Measurements from ENCODE around the gene HIVEP2. TPM values are rescaled to one million over a fixed set of nuclear protein-coding genes. Genes with fewer than 3 reads are reported as not detected.

Gene HIVEP2
- total RNA-seq, 2 donors from 2014 or later, result 28.4 to 30.8 TPM

DNA sequence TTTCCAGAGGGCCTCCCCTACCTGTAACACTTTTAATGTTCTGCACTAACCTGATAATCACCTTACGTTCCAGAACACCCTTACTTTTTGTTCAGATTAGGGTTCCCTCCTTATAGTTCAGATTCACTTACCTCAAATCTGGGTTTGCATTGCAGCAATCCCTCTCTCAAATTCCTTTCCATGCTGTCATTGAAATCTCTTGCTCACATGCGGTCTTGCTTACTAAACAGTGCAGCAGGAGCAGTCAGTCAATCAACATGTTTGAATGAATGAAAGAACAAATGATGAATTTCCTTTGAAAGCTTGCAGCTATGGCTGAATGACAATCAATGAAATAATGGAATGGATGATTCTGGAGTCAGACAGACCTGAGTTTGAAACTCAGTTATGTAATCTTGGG lies 200.1 kb downstream of the HIVEP2 start:
- intact Hi-C loops (cut with DNase I), result no loop called here
- DNase-seq (ENCODE audit: low spot score), result no peak

DNA sequence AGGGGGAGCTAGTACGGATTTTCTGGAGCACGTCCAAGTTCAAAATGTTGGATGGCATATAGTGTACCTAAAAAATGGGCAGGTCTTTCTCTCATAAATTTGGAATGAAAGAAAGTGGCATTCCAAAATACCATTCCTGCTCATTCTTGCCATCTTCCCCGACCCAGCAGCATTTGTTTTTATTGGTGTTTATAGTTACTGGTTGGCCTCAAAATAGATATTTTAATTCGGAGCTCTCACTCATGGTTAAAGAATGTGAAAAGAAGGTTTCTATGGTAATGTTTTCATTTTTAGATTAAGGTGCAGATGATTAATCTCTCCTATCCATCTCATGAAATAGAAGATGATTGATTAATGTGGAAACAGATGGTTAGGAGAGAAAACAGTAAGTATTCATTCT lies 204.5 kb downstream of the HIVEP2 start:
- intact Hi-C loops (cut with DNase I), result no loop called here
- no peak for DNase-seq (ENCODE audit: low spot score)

DNA sequence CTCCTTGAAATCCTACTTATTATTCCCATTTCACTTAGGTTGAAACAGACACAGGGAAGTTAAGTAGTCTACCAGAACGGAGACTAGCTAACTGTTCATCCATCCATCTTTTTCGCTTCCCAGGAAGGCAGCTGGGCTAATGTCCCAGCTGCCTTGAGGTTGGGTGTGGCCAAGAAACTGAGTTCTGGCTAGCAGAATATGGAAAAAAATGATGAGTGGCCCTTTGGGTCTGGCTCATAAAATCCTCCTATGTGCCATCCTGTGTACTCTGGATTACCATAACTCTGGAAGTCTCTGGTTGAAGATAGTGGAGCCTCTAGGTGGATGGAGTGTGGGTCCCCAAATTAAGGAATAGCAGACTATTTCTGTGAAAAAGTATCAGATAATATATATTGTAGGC lies 206.2 kb downstream of the HIVEP2 start:
- intact Hi-C loops (cut with DNase I), result no loop called here

DNA sequence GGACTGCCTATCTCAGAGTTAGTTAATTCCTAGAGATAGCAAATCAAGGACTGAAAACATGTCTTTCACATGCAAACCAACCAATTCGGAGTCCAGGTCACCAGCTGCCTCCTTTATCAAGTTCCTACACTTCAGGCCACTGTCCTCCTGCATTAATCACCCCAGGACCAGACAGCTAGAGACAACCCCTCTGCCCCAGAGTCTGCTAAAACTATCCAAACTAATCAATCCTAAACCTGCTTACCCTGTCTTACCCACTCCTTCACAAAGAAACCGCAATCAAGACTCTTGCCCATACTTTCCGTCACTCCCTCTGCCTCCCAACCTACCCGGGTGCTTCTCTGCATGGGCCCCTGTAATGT lies 207.0 kb downstream of the HIVEP2 start:
- intact Hi-C loops (cut with DNase I), result no loop called here
- DNase-seq (ENCODE audit: low spot score), result no peak

More for the DNA sequence above, 206.2 kb downstream of the HIVEP2 start:
- no peak for DNase-seq (ENCODE audit: low spot score)

DNA sequence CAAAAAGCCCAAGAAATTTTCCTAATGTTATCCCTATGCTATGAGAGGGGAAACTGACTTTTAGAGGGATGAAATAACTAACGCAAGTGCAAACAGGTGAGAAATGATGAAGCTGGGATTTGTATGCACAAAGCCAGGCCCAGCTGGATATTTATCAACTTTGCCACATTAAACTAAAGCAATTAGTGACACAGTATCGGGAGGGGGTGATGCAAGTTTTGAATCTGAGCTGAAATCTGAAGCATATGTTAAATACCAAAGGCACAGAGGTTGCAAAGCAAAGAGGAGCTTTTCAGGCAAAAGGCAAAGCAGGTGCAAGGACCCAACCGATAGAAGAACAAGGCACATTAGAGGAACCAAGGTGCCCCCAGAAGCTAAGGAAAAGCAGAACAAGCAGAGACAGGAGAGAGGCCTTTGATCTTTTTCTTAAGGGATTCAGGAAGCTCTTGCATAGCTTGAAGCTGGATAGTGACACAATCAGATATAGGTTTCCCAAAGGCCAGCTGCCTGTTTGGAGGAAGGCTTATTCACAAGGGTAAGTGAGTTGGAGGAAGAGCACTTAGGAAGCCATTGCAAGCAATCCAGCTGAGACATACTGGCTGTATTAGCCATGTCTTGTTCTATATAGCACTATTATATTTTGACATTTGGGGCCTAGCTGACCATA lies 207.5 kb downstream of the HIVEP2 start:
- intact Hi-C loops (cut with DNase I), result no loop called here
- no peak for DNase-seq (ENCODE audit: low spot score)

DNA sequence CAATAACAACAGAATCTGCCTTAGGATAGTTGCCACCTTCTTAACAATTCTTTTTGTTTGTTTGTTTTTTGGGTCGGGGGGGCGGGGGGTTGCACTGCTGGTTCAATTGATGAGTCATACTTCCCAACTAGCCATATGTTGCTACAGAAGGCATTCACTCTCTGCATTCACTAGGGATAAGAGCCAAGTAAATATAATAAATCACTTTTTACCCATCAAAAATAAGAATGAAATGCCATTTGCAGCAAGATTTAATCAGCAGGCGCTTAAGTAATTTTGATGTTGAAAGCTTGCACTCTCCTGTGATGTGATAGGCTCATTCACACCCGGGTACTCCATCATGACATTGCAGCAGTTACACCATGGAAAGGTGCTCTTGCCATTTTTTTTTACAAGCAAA lies 209.8 kb downstream of the HIVEP2 start:
- DNase-seq (ENCODE audit: low spot score), result no peak
- intact Hi-C loops (cut with DNase I), result no loop called here

DNA sequence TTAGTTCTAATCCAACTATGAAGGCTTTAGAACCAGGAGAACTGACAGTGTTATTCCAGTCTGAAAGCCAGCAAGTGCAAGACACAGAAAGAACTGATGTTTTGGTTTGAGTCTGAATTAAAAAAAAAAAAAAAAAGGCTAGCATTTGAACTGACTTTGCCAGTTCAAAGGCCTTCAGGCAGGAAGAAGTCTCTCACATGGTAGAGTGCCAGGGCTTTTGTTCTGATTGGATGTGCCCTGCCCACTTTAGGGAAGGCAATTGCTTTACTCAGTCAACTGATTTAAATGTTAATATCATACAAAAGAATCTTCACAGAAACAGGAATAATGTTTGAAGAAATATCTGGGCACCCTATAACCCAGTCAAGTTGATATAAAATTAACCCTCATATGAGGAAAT lies 212.2 kb downstream of the HIVEP2 start:
- intact Hi-C loops (cut with DNase I), result no loop called here
- DNase-seq (ENCODE audit: low spot score), result no peak

DNA sequence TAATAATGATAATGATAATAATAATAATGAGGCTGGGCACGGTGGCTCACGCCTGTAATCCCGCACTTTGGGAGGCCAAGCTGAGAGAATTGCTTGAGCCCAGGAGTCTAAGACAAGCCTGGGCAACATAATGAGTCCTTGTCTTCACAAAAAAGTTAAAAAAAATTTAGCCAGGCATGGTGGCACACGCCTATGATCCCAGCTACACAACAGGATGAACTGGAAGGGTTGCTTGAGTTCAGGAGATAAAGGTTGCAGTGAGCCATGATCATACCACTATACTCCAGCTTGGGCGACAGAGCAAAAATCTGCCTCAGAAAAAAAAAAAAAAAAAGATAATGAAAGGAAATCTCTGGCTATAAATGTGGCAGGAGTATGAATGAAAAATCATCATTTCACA lies 213.4 kb downstream of the HIVEP2 start:
- intact Hi-C loops (cut with DNase I), result no loop called here

DNA sequence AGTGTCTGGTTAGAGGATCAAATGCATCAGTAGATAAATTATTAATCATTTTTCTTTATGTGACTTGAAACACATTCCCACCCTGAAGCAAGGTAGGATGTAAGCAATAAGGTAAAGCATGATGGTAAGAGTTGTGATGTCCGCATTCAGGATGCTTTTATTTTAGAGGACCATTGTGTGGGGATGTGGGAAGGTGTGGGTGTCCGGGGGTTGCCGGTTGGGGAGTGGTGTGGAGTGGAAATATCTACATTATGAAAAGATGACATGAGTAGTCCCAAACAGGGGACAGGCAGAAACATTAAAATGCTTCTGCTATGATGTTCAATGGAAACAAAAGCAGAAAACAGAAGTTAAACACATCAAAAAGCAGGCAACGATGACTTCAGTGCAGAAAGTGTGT lies 215.4 kb downstream of the HIVEP2 start:
- no peak for DNase-seq (ENCODE audit: low spot score)

More for the DNA sequence above, 213.4 kb downstream of the HIVEP2 start:
- no peak for DNase-seq (ENCODE audit: low spot score)

DNA sequence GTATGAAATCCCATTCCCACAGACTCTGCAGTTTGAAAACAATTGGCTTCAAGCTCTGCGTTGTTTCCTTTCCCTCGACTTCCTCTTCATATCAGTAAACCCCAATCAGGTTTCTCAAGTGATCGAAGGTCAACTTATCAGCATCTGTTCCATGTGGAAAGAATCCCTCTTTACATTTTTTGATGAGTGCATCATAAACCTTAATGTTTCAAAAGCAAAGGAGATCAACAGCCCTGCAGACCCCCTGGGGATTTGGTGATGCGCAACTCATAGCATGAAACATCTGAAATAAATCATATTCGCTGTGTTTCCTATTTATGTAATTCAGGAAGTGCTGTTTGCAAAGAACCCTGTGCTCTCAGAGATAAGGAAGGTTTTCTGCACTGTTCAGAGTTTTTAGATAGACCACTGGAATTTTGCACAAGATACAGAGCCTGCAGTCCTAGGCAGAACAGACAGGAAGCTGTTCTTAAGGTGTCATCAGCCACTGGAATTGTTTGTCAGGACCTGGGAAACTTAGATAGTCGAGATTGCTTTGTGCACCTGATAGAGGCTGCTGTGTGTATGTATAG lies 216.0 kb downstream of the HIVEP2 start:
- no peak for DNase-seq (ENCODE audit: low spot score)
- intact Hi-C loops (cut with DNase I), result no loop called here

More for the DNA sequence above, 215.4 kb downstream of the HIVEP2 start:
- intact Hi-C loops (cut with DNase I), result no loop called here

DNA sequence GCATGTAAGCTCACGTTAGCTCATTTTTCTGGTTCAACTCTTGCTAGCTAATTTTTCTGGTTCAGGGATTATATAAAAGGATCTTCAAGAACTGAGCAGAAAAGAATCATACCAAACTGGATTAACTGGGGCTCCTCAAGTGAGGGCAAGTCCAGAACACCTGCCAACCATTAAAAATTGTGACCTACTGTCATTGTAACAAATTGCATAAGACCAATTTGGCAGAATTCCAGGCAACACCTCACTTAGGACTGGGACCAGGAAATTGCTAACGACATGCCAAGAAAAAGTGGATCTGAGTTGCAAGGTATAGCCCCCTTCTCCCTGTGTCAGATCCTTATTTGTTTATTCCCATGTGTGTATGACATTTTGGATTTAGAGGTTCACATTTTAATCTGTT lies 216.6 kb downstream of the HIVEP2 start:
- intact Hi-C loops (cut with DNase I), result no loop called here
- no peak for DNase-seq (ENCODE audit: low spot score)

DNA sequence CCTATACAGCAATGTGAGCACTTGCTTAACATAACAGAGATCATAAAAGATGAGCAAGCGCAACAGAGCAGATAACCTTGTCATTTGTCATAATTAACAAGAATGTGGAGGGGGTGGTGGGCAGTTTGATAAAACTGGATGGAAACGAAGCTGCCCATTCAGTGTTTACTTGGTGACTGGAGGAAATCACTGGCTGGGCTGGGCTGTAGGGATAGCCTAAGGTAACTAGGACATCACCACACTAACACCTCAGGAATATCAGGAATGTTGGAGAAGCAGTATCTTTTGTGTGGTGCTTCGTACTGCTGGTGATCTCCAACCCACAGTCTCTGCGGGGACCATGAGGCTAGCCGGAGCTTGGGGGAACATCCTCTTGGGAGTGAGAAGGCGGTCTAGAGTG lies 218.4 kb downstream of the HIVEP2 start:
- intact Hi-C loops (cut with DNase I), result no loop called here
- DNase-seq (ENCODE audit: low spot score), result no peak

DNA sequence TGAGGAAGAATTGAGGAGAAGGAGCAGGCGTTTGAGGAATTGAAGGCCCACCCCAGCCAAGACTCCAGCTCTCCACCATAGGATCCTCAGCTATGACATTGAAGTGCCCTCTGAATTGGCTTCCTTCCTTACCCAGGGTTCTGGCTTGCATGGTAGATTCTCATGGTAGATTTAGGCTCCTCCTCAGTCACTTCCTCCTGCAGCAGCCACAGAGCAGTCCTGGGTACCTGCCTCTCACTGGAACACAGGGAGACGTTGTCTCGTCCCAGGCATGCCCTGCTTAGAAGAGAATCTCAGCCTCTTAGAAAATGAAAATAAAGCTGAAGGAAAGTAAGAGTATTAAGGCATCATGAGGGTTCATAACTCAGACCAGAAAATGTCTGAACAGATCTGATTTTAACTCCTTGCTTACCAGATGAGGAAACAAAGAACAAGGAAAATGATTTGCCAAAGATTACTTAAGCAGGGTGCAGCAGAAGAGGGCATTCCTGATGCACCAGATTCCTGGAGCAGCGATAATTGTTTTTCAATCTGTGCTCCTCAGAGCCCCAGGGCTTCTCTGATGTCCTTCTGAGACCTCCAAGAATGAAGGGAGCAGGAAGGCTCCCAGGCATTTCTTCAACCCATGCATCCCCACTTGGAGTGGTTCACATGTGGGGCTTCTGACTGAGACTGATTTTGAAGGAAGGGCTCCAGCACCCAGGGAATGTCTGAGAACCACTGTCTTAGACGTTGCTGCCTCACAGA lies 219.8 kb downstream of the HIVEP2 start:
- DNase-seq (ENCODE audit: low spot score), result no peak
- intact Hi-C loops (cut with DNase I), result no loop called here

DNA sequence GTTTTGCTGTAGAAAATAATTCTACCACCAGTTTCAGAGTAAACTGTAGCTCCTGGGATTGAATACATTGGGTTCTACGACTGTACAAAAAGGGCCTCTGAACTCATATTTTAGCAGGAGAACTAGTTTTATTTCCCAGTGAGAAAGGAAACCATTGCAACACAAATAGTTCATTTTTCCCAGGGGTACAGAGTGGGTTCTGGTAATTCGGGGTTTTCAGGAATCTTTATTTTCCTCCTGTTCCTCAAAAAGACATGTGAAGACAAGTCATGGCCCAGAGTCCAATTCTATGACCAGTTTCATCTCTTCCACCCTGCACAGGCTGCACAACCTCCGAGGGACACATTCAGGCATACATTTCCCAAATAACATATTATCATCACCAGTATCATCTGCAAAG lies 222.1 kb downstream of the HIVEP2 start:
- intact Hi-C loops (cut with DNase I), result no loop called here

DNA sequence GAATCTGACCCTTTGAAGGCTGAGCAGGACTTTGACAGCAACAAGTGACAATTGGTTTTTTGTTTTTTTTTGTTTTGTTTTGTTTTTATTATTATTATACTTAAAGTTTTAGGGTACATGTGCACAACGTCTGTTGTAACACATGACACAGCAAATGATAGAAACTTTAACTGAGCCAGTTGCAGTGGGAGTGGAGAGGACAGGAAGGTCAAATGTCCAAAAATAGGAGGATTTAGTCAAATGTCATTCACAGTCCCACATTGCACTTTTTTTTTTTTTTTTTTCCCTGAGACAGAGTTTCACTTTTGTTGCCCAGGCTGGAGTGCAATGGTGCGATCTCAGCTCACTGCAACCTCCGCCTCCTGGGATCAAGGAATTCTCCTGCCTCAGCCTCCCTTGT lies 223.0 kb downstream of the HIVEP2 start:
- intact Hi-C loops (cut with DNase I), result no loop called here
- no peak for DNase-seq (ENCODE audit: low spot score)

More for the DNA sequence above, 222.1 kb downstream of the HIVEP2 start:
- DNase-seq (ENCODE audit: low spot score), result no peak

DNA sequence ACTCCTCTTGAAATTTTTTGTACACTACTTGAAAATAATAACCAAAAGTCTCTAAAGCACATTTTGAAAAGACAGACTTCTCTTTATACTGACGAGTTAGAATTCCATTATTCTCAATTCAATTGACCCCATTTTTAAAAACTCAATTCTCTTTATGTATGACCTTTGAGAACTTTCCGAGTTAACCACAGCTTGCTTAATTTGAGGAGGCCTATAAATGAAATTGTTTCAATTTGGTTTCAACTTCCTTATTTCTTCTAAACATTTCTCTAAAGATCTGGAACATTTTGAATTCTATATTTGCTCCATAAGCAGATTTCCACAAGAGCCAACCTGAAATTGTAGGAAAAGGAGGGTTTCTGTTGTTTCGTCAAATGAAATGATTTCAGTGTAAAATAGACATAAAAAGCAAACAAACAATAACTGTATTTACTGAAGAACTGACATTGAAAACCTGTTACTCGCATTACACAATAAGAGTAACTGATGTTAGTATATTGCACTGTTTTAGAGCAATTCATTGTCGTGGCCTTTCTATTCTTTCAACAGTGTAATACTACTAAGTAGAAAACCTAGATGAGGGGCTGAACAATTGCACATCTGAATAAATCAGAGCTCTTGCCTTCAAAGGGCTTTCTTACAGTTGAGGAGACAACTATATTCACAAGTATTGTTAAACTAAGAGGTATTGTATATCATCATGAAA lies 223.6 kb downstream of the HIVEP2 start:
- intact Hi-C loops (cut with DNase I), result no loop called here
- DNase-seq (ENCODE audit: low spot score), result no peak

DNA sequence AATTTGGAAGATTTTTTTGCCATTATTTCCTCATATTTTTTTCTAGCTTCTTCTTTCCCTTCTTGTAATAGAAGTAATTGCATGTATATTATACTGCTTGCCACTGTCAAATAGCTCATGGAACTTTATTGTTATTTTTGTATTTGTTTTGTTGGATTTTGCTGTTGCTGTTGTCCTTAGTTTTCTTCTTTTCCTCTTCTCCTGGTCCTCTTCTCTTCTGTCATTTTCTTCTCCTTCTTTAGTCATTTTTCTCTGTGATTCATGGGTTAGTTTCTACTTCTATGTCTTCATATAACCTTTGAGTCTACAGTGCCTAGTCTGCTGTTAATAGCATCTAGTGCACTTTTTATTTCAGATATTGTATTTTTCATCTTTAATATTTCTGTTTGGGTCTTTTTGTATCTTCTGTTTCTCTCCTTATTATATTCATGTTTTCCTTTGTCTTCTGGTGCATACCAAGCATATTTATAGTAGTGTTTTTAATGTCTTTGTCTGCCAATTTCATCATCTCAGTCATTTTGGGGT lies 226.2 kb downstream of the HIVEP2 start:
- DNase-seq (ENCODE audit: low spot score), result no peak
- intact Hi-C loops (cut with DNase I), result no loop called here

DNA sequence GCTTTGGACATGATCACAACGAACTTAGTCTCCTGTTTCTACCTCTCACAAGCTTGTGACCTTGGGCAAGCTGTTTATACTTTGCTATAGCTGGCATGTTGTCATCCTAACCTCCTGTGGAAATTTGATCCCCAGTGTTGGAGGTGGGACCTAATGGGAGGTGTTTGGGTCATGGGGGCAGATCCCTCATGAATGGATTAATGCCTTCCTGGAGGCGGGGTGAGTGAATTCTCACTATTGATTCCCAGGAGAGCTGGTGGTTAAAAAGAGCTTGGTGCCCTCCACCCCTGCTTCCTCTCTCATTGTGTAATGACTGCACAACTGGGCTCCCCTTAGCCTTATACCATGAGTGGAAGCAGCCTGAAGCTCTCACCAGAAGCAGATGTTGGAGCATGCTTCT lies 228.9 kb downstream of the HIVEP2 start:
- intact Hi-C loops (cut with DNase I), result no loop called here
- DNase-seq (ENCODE audit: low spot score), result no peak

DNA sequence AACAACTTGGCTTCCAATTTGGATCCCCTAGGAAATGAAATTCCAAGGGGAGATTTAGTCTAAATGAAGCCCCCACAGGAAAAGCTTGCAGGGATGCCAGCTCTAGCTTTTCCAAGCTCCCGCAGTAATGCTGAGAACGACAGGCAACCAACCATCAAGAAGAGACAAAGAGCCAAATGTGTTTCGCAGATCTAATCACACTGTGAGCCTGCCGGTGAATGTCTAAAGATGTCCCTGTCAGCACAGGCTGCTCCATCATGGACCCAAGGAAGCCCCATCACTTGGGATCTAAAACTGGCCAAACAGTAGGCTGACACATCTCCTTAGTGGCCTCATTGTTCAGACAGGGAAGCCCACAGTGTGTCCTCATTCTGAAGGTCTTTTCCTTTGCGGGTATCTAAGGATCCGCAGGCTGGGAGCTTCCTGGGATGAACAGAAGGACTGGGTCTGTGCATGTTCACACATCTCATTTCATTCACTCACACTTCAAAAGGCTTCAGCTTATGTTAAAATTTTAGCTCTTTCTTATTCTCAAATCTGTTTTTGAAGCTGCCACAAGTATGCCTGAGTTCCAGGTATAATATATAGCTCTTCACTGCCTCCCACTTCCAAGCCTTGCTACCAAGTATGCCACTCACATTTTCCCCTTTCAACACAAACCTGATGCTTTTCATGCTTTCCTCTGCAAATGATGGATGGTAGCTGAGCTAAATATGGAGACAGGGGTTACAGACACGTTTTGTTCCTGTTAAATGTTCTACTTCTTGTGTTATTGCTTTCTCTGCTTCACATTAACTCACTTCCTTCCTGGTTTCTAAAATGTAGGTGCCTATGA lies 229.8 kb downstream of the HIVEP2 start:
- no peak for DNase-seq (ENCODE audit: low spot score)
- intact Hi-C loops (cut with DNase I), result no loop called here

Measured in posterior vena cava (tissue), 2 donors.